Keratinocyte (primary cell): ENCODE measurements around the gene FOXK1.

ENCODE experiments used
- CTCF ChIP-seq, 3 experiments: IDR thresholded peaks in 1 of 3; conservative IDR thresholded peaks in 1 of 3; optimal IDR thresholded peaks in 1 of 3; 2 replicates in 2 of 3; 3 replicates in 1 of 3; pipeline versions ENCODE3 to v1.5.1; 2011; ENCODE audit warnings: low read length in 3 of 3, mild to moderate bottlenecking in 3 of 3, moderate library complexity in 2 of 3, control low read depth in 1 of 3, inconsistent platforms in 1 of 3; ENCODE audit not compliant: insufficient read depth in 2 of 3; ENCODE audit errors: extremely low read depth in 1 of 3
- EZH2 ChIP-seq: IDR thresholded peaks from one replicate; pipeline ENCODE4 v1.6.1; 2012; ENCODE audit warnings: inconsistent platforms, mild to moderate bottlenecking, low read length, moderate library complexity

DNA sequence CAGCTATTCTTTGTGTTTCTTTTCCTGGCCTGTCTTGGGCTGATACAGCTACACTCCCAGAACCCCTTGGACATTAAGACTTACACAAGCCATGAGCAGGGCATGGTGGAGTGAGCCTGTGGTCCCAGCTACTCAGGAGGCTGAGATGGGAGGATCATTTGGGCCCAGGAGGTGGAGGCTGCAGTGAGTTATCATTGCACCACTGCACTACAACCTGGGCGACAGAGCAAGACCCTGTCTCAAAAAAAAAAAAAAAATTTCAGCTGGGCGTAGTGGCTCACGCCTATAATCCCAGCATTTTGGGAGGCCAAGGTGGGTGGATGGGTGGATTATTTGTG lies 13.6 kb upstream of the FOXK1 start:
- TF ChIP-seq CTCF (optimal IDR thresholded peaks at IDR 0.05 in 1 of 3, IDR thresholded peaks at IDR 0.05 in 1 of 3, conservative IDR thresholded peaks at IDR 0.05 in 1 of 3; ENCODE audit: extremely low read depth in 1 of 3, insufficient read depth in 2 of 3, low read length in 3 of 3): no peak
- no peak for TF ChIP-seq EZH2
